ENCODE measurements around the gene ZNF284. TPM values are rescaled to one million over a fixed set of nuclear protein-coding genes. Genes with fewer than 3 reads are reported as not detected.
A peak's percentile ranks its signal among the peaks of the same experiment; 100 is the strongest.

ZNF284 gene
- total and polyA plus RNA-seq, 2 donors (not counting 1 experiment from before 2014, with no cell fraction given): 2.1 to 3.3 TPM

DNA sequence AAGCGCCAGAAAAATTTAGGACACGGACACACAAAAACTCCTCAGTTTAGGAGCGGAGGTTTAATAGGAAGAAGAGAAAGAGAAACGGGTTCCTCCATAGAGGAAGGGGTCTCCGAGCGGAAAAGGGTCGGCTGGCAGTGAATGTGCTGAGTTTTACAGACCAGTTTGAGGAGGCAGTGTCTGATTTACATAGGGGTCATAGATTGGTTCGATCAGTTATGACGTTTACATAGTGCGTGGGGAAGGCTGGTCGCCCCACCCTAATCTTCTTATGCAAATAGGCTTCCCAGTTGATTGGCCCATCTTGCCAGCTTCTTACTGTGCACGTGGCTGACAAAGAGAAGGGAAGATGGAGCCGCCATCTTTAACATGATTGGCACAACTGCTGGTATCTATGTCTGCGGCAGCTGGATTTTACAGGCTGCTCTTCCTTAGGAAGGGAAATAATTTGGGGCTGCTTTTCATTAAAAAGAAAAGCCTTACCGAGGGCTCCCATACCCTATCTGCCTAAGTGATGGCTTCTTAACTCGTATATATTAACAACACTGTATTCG lies 40.0 kb downstream of the ZNF284 start:
- Histone ChIP-seq H3K4me3 (ENCODE audit: control extremely low read depth in 1 of 5, extremely low read depth in 1 of 5, insufficient read depth in 1 of 5, low read depth in 2 of 5, low read length in 4 of 5) (no peak overlapping the region), H4K20me1 (ENCODE audit: control insufficient read depth, insufficient read depth, low read length, poor library complexity, severe bottlenecking) (no peaks in the 10 kb centered on the region), H3K27me3 (replicated peaks in 1 of 4; ENCODE audit: control extremely low read depth in 1 of 4, control insufficient read depth in 3 of 4, insufficient read depth in 4 of 4, low read length in 3 of 4) (no peaks in the 10 kb centered on the region), H2AFZ (ENCODE audit: insufficient read depth, low read depth, low read length, poor library complexity, severe bottlenecking) (no peak overlapping the region), H3K4me1 (ENCODE audit: control insufficient read depth in 2 of 2, insufficient read depth in 2 of 2, low read length in 2 of 2) (peaks cover 9 to 19% of the 10 kb centered on the region in 2 donors), H3K9me3 (ENCODE audit: control extremely low read depth in 1 of 3, control insufficient read depth in 2 of 3, insufficient read depth in 1 of 3, low read length in 2 of 3) (peaks cover 11 to 36% (median 30%) of the 10 kb centered on the region in 3 donors), H3K4me2 (replicated peaks; ENCODE audit: low read depth, low read length, poor library complexity, severe bottlenecking) (peak overlapping the region; percentile 77), H3K79me2 (ENCODE audit: control insufficient read depth, insufficient read depth, low read length) (no peaks in the 10 kb centered on the region), H3K9ac (ENCODE audit: low read length) (no peak overlapping the region), H3K27ac (ENCODE audit: low read length in 2 of 2) (no peak overlapping the region), H3K36me3 (replicated peaks in 1 of 2; ENCODE audit: control extremely low read depth in 1 of 2, control insufficient read depth in 1 of 2, extremely low read depth in 1 of 2, insufficient read depth in 2 of 2, low read length in 1 of 2) (peaks cover 4 to 5% of the 10 kb centered on the region in 2 experiments)
- Mint-ChIP-seq H3K4me3 (peak overlapping the region; percentile 71), H3K9me3 (ENCODE audit: insufficient read depth) (peaks cover 12% of the 10 kb centered on the region), H3K27me3 (no peaks in the 10 kb centered on the region), H3K4me1 (peaks cover 28% of the 10 kb centered on the region), H3K27ac (no peak overlapping the region)
- 48% methylated on average over 10 of the region's 17 CpGs for WGBS (ENCODE audit: insufficient coverage)
- DNase-seq: peak; percentile 29
- intact Hi-C loops (cut with micrococcal nuclease): loop anchor here (5.0 kb wide), 1 partner anchor 285 kb away; the partner anchor contains the start of gene ZNF283
- ATAC-seq (ENCODE audit: low read depth): no peak
- TF ChIP-seq EZH2 (IDR thresholded peaks at IDR 0.05; ENCODE audit: borderline replicate concordance, insufficient read depth, low read depth, low read length, poor library complexity, severe bottlenecking): no peak
- TF ChIP-seq, protein P1, sequence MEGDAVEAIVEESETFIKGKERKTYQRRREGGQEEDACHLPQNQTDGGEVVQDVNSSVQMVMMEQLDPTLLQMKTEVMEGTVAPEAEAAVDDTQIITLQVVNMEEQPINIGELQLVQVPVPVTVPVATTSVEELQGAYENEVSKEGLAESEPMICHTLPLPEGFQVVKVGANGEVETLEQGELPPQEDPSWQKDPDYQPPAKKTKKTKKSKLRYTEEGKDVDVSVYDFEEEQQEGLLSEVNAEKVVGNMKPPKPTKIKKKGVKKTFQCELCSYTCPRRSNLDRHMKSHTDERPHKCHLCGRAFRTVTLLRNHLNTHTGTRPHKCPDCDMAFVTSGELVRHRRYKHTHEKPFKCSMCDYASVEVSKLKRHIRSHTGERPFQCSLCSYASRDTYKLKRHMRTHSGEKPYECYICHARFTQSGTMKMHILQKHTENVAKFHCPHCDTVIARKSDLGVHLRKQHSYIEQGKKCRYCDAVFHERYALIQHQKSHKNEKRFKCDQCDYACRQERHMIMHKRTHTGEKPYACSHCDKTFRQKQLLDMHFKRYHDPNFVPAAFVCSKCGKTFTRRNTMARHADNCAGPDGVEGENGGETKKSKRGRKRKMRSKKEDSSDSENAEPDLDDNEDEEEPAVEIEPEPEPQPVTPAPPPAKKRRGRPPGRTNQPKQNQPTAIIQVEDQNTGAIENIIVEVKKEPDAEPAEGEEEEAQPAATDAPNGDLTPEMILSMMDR (IDR thresholded peaks at IDR 0.05): no peak
- ChIA-PET CTCF (interaction anchor here (0.9 kb wide), 1 partner anchor 16 kb away, joined by 3 read pairs; no protein-coding TSS in a partner anchor), POLR2A (no interaction called here)

DNA sequence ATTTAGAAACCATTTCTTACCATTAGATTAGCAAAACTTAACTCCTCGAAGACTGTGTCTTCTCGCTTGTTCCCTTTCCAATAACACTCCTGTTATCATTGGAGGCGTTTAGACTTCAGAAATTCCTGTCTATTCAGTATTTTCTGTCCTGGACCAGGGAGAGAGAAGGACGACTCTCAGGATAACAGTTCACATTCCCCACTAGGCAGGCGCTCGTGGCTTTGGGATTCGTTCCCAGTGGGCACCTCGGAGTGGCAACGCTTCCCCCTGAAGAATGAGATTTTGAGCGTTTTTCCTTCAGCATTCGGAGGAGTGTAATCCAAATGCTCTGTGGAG lies 40.8 kb downstream of the ZNF284 start:
- Histone ChIP-seq H3K4me1 (ENCODE audit: control insufficient read depth in 2 of 2, insufficient read depth in 2 of 2, low read length in 2 of 2) (peaks cover 9 to 19% of the 10 kb centered on the region in 2 donors), H2AFZ (ENCODE audit: insufficient read depth, low read depth, low read length, poor library complexity, severe bottlenecking) (peak overlapping the region; percentile 94), H3K27me3 (replicated peaks in 1 of 4; ENCODE audit: control extremely low read depth in 1 of 4, control insufficient read depth in 3 of 4, insufficient read depth in 4 of 4, low read length in 3 of 4) (no peaks in the 10 kb centered on the region), H3K4me3 (ENCODE audit: control extremely low read depth in 1 of 5, extremely low read depth in 1 of 5, insufficient read depth in 1 of 5, low read depth in 2 of 5, low read length in 4 of 5) (peak overlapping the region; percentile 71 to 98 (median 86)), H3K27ac (ENCODE audit: low read length in 2 of 2) (peak overlapping the region in 1 of 2 donors; percentile 65), H4K20me1 (ENCODE audit: control insufficient read depth, insufficient read depth, low read length, poor library complexity, severe bottlenecking) (no peaks in the 10 kb centered on the region), H3K36me3 (replicated peaks in 1 of 2; ENCODE audit: control extremely low read depth in 1 of 2, control insufficient read depth in 1 of 2, extremely low read depth in 1 of 2, insufficient read depth in 2 of 2, low read length in 1 of 2) (peaks cover 3 to 9% of the 10 kb centered on the region in 2 experiments), H3K79me2 (ENCODE audit: control insufficient read depth, insufficient read depth, low read length) (no peaks in the 10 kb centered on the region), H3K4me2 (replicated peaks; ENCODE audit: low read depth, low read length, poor library complexity, severe bottlenecking) (peak overlapping the region; percentile 77), H3K9ac (ENCODE audit: low read length) (peak overlapping the region; percentile 87), H3K9me3 (ENCODE audit: control extremely low read depth in 1 of 3, control insufficient read depth in 2 of 3, insufficient read depth in 1 of 3, low read length in 2 of 3) (peaks cover 10 to 29% (median 28%) of the 10 kb centered on the region in 3 donors)
- Mint-ChIP-seq H3K27me3 (no peaks in the 10 kb centered on the region), H3K4me1 (peaks cover 28% of the 10 kb centered on the region), H3K9me3 (ENCODE audit: insufficient read depth) (peaks cover 11% of the 10 kb centered on the region), H3K27ac (peak overlapping the region; percentile 90), H3K4me3 (peak overlapping the region; percentile 99)
- TF ChIP-seq, protein P1 (IDR thresholded peaks at IDR 0.05): no peak
- TF ChIP-seq EZH2 (IDR thresholded peaks at IDR 0.05; ENCODE audit: borderline replicate concordance, insufficient read depth, low read depth, low read length, poor library complexity, severe bottlenecking): no peak
- CTCF ChIA-PET: interaction anchor here (0.9 kb wide), 1 partner anchor 17 kb away, joined by 3 read pairs; no protein-coding TSS in a partner anchor
- POLR2A ChIA-PET: no interaction called here
- ATAC-seq (ENCODE audit: low read depth) (no peak), DNase-seq (no peak)
- 0% methylated on average over 7 of the region's 11 CpGs for WGBS (ENCODE audit: insufficient coverage)
- intact Hi-C loops (cut with micrococcal nuclease): loop anchor here (1.0 to 5.0 kb wide), 11 partner anchors 18 to 336 kb away; partner anchors contain the start of genes ZNF222, ZNF224, ZNF226 and ZNF227
